Gastrocnemius medialis (tissue), 4 donors: Measurements from ENCODE around the gene MGRN1. TPM values are rescaled to one million over a fixed set of nuclear protein-coding genes. Genes with fewer than 3 reads are reported as not detected.

Source experiments
- ATAC-seq, 2 donors: fragments of 150-250 bp; one replicate each; pipeline ENCODE4 v1.9.1; 2016
- DNase-seq, 2 donors: peaks; one replicate each; pipeline ENCODE4 v3.0.0-alpha.2; 2019
- H3K27ac ChIP-seq, 4 donors: fragments of 200-600 bp; sonication (generic); 1 replicate in 1 of 4; 2 replicates in 3 of 4; pipeline ENCODE4 v1.5.1; 2016 to 2018; ENCODE audit warnings: mild to moderate bottlenecking in 2 of 4, moderate library complexity in 1 of 4
- H3K27me3 ChIP-seq, 3 donors: fragments of 200-600 bp; sonication (generic) in 2 of 3; 1 replicate in 1 of 3; 2 replicates in 2 of 3; pipeline versions ENCODE4 v1.5.1 to v1.6.0; 2016 to 2019; ENCODE audit warnings: mild to moderate bottlenecking in 1 of 3, moderate library complexity in 1 of 3
- H3K36me3 ChIP-seq, 2 donors: fragments of 200-600 bp; sonication (generic) in 1 of 2; one replicate each; pipeline ENCODE4 v1.5.1; 2017 to 2018
- H3K4me1 ChIP-seq, 2 donors: fragments of 200-600 bp; sonication (generic) in 1 of 2; one replicate each; pipeline ENCODE4 v1.5.1; 2016 to 2017; ENCODE audit warnings: mild to moderate bottlenecking in 2 of 2
- H3K4me3 ChIP-seq, 4 donors: fragments of 200-600 bp; sonication (generic) in 3 of 4; 1 replicate in 1 of 4; 2 replicates in 3 of 4; pipeline ENCODE4 v1.5.1; 2016 to 2019; ENCODE audit warnings: mild to moderate bottlenecking in 2 of 4
- H3K9me3 ChIP-seq, 3 donors: fragments of 200-600 bp; sonication (generic) in 2 of 3; 1 replicate in 1 of 3; 2 replicates in 2 of 3; pipeline ENCODE4 v1.5.1; 2016 to 2019
- CTCF ChIP-seq, 5 experiments: fragments of 450-650 bp in 3 of 5; fragments of 200-600 bp in 2 of 5; sonication (generic) in 2 of 5; IDR thresholded peaks in 4 of 5; conservative IDR thresholded peaks in 1 of 5; 1 replicate in 4 of 5; 2 replicates in 1 of 5; pipeline ENCODE4 v1.5.1; 2016 to 2019; ENCODE audit warnings: antibody characterized with exemption in 5 of 5, mild to moderate bottlenecking in 3 of 5, moderate library complexity in 3 of 5
- POLR2A ChIP-seq, 2 donors: fragments of 450-650 bp; IDR thresholded peaks; one replicate each; pipeline ENCODE4 v1.6.1; 2017; ENCODE audit warnings: antibody characterized with exemption in 2 of 2, mild to moderate bottlenecking in 2 of 2, moderate library complexity in 2 of 2
- in situ Hi-C, 4 donors: fragments of 200-750 bp; cut with MboI; loops; one replicate each; pipeline versions ENCODE4 v1.15.0 to v1.8.0; 2017; ENCODE audit warnings: low sequenced_read_pairs in 4 of 4
- intact Hi-C: fragments of 100-400 bp; cut with DNase I; formaldehyde crosslinking; loops from one replicate; pipeline ENCODE4 v1.15.1; 2023; ENCODE audit warnings: low total_unique reads
- total RNA-seq, 4 donors: library from RNA; depleted of rRNA; stranded (reverse); fragments of >200 nt; gene quantifications; one replicate each; pipeline versions ENCODE4 v1.1.0 to v1.2.3, GENCODE V29; 2016

MGRN1 gene
- total RNA-seq, 4 donors from 2014 or later = 33.8 to 62.9 (median 55.0) TPM

- Histone ChIP-seq H3K27ac (peak overlapping the region in 3 of 4 donors; percentile 72 to 79 (median 79)), H3K36me3 (peaks cover 0 to 28% of the 10 kb centered on the region in 2 donors), H3K4me1 (peaks cover 6 to 25% of the 10 kb centered on the region in 2 donors), H3K27me3 (no peaks in the 10 kb centered on the region), H3K9me3 (no peaks in the 10 kb centered on the region), H3K4me3 (no peak overlapping the region)
- ATAC-seq = no peak
- DNase-seq = no peak
- in situ Hi-C loops (no loop called here), intact Hi-C loops (no loop called here)
- TF ChIP-seq POLR2A (IDR thresholded peaks at IDR 0.05) = no peak
- no peak for TF ChIP-seq CTCF (IDR thresholded peaks at IDR 0.05 in 4 of 5, conservative IDR thresholded peaks at IDR 0.05 in 1 of 5)
Measured at GRCh38 chr16:4675864-4676786, 51.5 kb downstream of the MGRN1 start.

GRCh38 chr16:4676831-4677230 lies 52.2 kb downstream of the MGRN1 start:
- Histone ChIP-seq H3K4me3 (no peak overlapping the region), H3K27ac (peak overlapping the region; percentile 52 to 79 (median 76)), H3K9me3 (no peaks in the 10 kb centered on the region), H3K27me3 (no peaks in the 10 kb centered on the region), H3K36me3 (peaks cover 0 to 30% of the 10 kb centered on the region in 2 donors), H3K4me1 (peaks cover 6 to 25% of the 10 kb centered on the region in 2 donors)
- TF ChIP-seq CTCF (IDR thresholded peaks at IDR 0.05 in 4 of 5, conservative IDR thresholded peaks at IDR 0.05 in 1 of 5) (no peak), POLR2A (IDR thresholded peaks at IDR 0.05) (no peak)
- ATAC-seq (peak; percentile 25 to 40), DNase-seq (no peak)
- intact Hi-C loops = no loop called here
- in situ Hi-C loops = no loop called here

GRCh38 chr16:4677390-4677789 lies 52.8 kb downstream of the MGRN1 start:
- Histone ChIP-seq H3K36me3 (peaks cover 0 to 33% of the 10 kb centered on the region in 2 donors), H3K9me3 (no peaks in the 10 kb centered on the region), H3K27me3 (no peaks in the 10 kb centered on the region), H3K4me3 (no peak overlapping the region), H3K27ac (peak overlapping the region; percentile 52 to 79 (median 76)), H3K4me1 (peaks cover 2 to 21% of the 10 kb centered on the region in 2 donors)
- ATAC-seq = peak; percentile 33 to 66
- in situ Hi-C loops = no loop called here
- TF ChIP-seq CTCF (IDR thresholded peaks at IDR 0.05 in 4 of 5, conservative IDR thresholded peaks at IDR 0.05 in 1 of 5) = no peak
- TF ChIP-seq POLR2A (IDR thresholded peaks at IDR 0.05) = no peak
- peak in 1 of 2 donors; percentile 83 for DNase-seq
- intact Hi-C loops = no loop called here

GRCh38 chr16:4677994-4678393 lies 53.4 kb downstream of the MGRN1 start:
- H3K27me3 ChIP-seq = no peaks in the 10 kb centered on the region
- in situ Hi-C loops = no loop called here
- no peaks in the 10 kb centered on the region for H3K9me3 ChIP-seq
- no peak overlapping the region for H3K4me3 ChIP-seq
- TF ChIP-seq POLR2A (IDR thresholded peaks at IDR 0.05) (no peak), CTCF (IDR thresholded peaks at IDR 0.05 in 4 of 5, conservative IDR thresholded peaks at IDR 0.05 in 1 of 5) (no peak)
- DNase-seq (peak in 1 of 2 donors; percentile 10), ATAC-seq (no peak)
- peaks cover 0 to 15% of the 10 kb centered on the region in 2 donors for H3K4me1 ChIP-seq
- intact Hi-C loops = no loop called here
- H3K27ac ChIP-seq = peak overlapping the region in 3 of 4 donors; percentile 72 to 79 (median 79)
- peaks cover 0 to 38% of the 10 kb centered on the region in 2 donors for H3K36me3 ChIP-seq
